SU-DHL-6 (cell line): Measurements from ENCODE around the gene LRP1.

Source experiments
- H2AFZ ChIP-seq: fragments of 200-600 bp; sonication (generic); 2 replicates; pipeline ENCODE4 v1.6.1; 2014; ENCODE audit warnings: low read depth, mild to moderate bottlenecking, moderate library complexity, mixed read lengths, antibody characterized with exemption, low read length; ENCODE audit not compliant: severe bottlenecking
- H3F3A ChIP-seq: fragments of 200-600 bp; shearing (Covaris generic); 2 replicates; pipeline ENCODE4 v1.6.0; 2016; ENCODE audit warnings: antibody characterized with exemption, mild to moderate bottlenecking; ENCODE audit not compliant: insufficient read depth
- H3K27ac ChIP-seq: fragments of 200-600 bp; sonication (generic); 2 replicates; pipeline ENCODE4 v1.5.1; 2016; ENCODE audit warnings: low read depth, mild to moderate bottlenecking, low read length, moderate library complexity, mixed read lengths
- H3K27me3 ChIP-seq: fragments of 200-600 bp; sonication (generic), shearing (Covaris generic); 2 replicates; pipeline ENCODE4 v1.6.0; 2014; ENCODE audit warnings: mild to moderate bottlenecking, low read length
- H3K36me3 ChIP-seq: fragments of 200-600 bp; sonication (generic); 2 replicates; pipeline ENCODE4 v1.6.1; 2014; ENCODE audit warnings: mild to moderate bottlenecking, low read length, mixed read lengths
- H3K4me2 ChIP-seq: fragments of 300-600, 200-600 bp; shearing (Covaris generic), sonication (generic); 2 replicates; pipeline ENCODE4 v1.6.0; 2014; ENCODE audit warnings: low read length, low read depth, mild to moderate bottlenecking; ENCODE audit not compliant: poor library complexity, severe bottlenecking
- H3K4me3 ChIP-seq: fragments of 200-600 bp; sonication (generic); 2 replicates; pipeline ENCODE4 v1.5.1; 2014; ENCODE audit warnings: antibody characterized with exemption, low read length, mild to moderate bottlenecking, mixed read lengths; ENCODE audit not compliant: insufficient read depth, poor library complexity, severe bottlenecking
- H3K79me2 ChIP-seq: fragments of 200-600 bp; sonication (generic); 2 replicates; pipeline ENCODE4 v1.6.1; 2014; ENCODE audit warnings: mild to moderate bottlenecking, low read length, moderate library complexity; ENCODE audit not compliant: insufficient read depth
- H3K9ac ChIP-seq: fragments of 200-600 bp; sonication (generic); 2 replicates; pipeline ENCODE4 v1.7.0; 2014; ENCODE audit warnings: mild to moderate bottlenecking, low read length
- H3K9me2 ChIP-seq: fragments of 200-600 bp; sonication (generic); replicated peaks from 2 replicates; pipeline ENCODE4 v1.6.1; 2014; ENCODE audit warnings: low read length; ENCODE audit not compliant: insufficient read depth
- H3K9me3 ChIP-seq: fragments of 200-600 bp; sonication (generic); 2 replicates; pipeline ENCODE4 v1.6.1; 2014; ENCODE audit warnings: low read length, mixed read lengths; ENCODE audit not compliant: insufficient read depth
- H4K20me1 ChIP-seq: fragments of 200-600 bp; sonication (generic); 2 replicates; pipeline ENCODE4 v1.6.1; 2014; ENCODE audit warnings: low read depth, mild to moderate bottlenecking, antibody characterized with exemption, low read length, moderate library complexity, mixed read lengths
- CTCF ChIP-seq: fragments of 200-600 bp; sonication (generic); IDR thresholded peaks from one replicate; pipeline ENCODE4 v1.5.1; 2017; ENCODE audit warnings: antibody characterized with exemption, mild to moderate bottlenecking, low read length, moderate library complexity; ENCODE audit not compliant: insufficient read depth, poor library complexity, severe bottlenecking
- EZH2phosphoT487 ChIP-seq: fragments of 200-600 bp; sonication (generic), shearing (Covaris generic); conservative IDR thresholded peaks from 2 replicates; pipeline ENCODE4 v1.6.1; 2018; ENCODE audit warnings: mild to moderate bottlenecking, antibody characterized with exemption, low read length, moderate library complexity, mixed read lengths

The LRP1 gene

GRCh38 chr12:57148469-57149244, 20.4 kb downstream of the LRP1 start:
- H4K20me1 ChIP-seq = no peaks in the 10 kb centered on the region
- no peak overlapping the region for H3K4me3 ChIP-seq
- H3K9me3 ChIP-seq = no peaks in the 10 kb centered on the region
- H3K9me2 ChIP-seq = no peaks in the 10 kb centered on the region
- no peaks in the 10 kb centered on the region for H3F3A ChIP-seq
- H3K4me2 ChIP-seq = no peak overlapping the region
- no peak overlapping the region for H3K9ac ChIP-seq
- no peaks in the 10 kb centered on the region for H3K27me3 ChIP-seq
- no peak overlapping the region for H3K27ac ChIP-seq
- TF ChIP-seq CTCF (no peak), EZH2phosphoT487 (no peak)
- no peaks in the 10 kb centered on the region for H3K36me3 ChIP-seq
- H2AFZ ChIP-seq = no peak overlapping the region
- no peaks in the 10 kb centered on the region for H3K79me2 ChIP-seq

GRCh38 chr12:57149245-57149900, 21.1 kb downstream of the LRP1 start:
- H3K9me2 ChIP-seq = no peaks in the 10 kb centered on the region
- no peaks in the 10 kb centered on the region for H3K9me3 ChIP-seq
- no peaks in the 10 kb centered on the region for H3K27me3 ChIP-seq
- no peak overlapping the region for H3K27ac ChIP-seq
- no peak overlapping the region for H3K4me2 ChIP-seq
- no peak overlapping the region for H2AFZ ChIP-seq
- no peaks in the 10 kb centered on the region for H3K36me3 ChIP-seq
- H4K20me1 ChIP-seq = no peaks in the 10 kb centered on the region
- H3K4me3 ChIP-seq = no peak overlapping the region
- no peak overlapping the region for H3K9ac ChIP-seq
- TF ChIP-seq CTCF (no peak), EZH2phosphoT487 (no peak)
- H3K79me2 ChIP-seq = no peaks in the 10 kb centered on the region
- no peaks in the 10 kb centered on the region for H3F3A ChIP-seq

- Histone ChIP-seq H3K9ac (no peak overlapping the region), H3K4me2 (no peak overlapping the region), H3K79me2 (no peaks in the 10 kb centered on the region), H2AFZ (no peak overlapping the region), H3K36me3 (no peaks in the 10 kb centered on the region), H3K27ac (no peak overlapping the region), H3K4me3 (no peak overlapping the region), H3F3A (no peaks in the 10 kb centered on the region), H3K9me2 (no peaks in the 10 kb centered on the region), H4K20me1 (no peaks in the 10 kb centered on the region), H3K27me3 (no peaks in the 10 kb centered on the region), H3K9me3 (no peaks in the 10 kb centered on the region)
- TF ChIP-seq EZH2phosphoT487 (no peak), CTCF (no peak)
These were observed 22.2 kb downstream of the LRP1 start for GRCh38 chr12:57150400-57151000.
